IPS-18a (cell line): ENCODE data around the gene OR1I1.

Experiments used
- H3K27ac ChIP-seq: one replicate; pipeline ENCODE4 v1.5.1; 2013; ENCODE audit warnings: low read length
- H3K27me3 ChIP-seq: one replicate; pipeline ENCODE4 v1.6.1; 2013; ENCODE audit warnings: mild to moderate bottlenecking, low read length; ENCODE audit not compliant: control insufficient read depth, insufficient read depth
- H3K36me3 ChIP-seq: one replicate; pipeline ENCODE4 v1.6.1; 2013; ENCODE audit warnings: low read depth, low read length; ENCODE audit not compliant: control insufficient read depth
- H3K4me1 ChIP-seq: one replicate; pipeline ENCODE4 v1.6.1; 2013; ENCODE audit warnings: low read depth, low read length; ENCODE audit not compliant: control insufficient read depth
- H3K4me3 ChIP-seq: one replicate; pipeline ENCODE4 v1.5.1; 2013; ENCODE audit warnings: low read length
- H3K9ac ChIP-seq: one replicate; pipeline ENCODE4 v1.6.1; 2013; ENCODE audit warnings: mild to moderate bottlenecking, low read length, moderate library complexity
- H3K9me3 ChIP-seq: one replicate; pipeline ENCODE4 v1.6.1; 2013; ENCODE audit warnings: low read depth, low read length; ENCODE audit not compliant: control insufficient read depth

OR1I1 gene

DNA sequence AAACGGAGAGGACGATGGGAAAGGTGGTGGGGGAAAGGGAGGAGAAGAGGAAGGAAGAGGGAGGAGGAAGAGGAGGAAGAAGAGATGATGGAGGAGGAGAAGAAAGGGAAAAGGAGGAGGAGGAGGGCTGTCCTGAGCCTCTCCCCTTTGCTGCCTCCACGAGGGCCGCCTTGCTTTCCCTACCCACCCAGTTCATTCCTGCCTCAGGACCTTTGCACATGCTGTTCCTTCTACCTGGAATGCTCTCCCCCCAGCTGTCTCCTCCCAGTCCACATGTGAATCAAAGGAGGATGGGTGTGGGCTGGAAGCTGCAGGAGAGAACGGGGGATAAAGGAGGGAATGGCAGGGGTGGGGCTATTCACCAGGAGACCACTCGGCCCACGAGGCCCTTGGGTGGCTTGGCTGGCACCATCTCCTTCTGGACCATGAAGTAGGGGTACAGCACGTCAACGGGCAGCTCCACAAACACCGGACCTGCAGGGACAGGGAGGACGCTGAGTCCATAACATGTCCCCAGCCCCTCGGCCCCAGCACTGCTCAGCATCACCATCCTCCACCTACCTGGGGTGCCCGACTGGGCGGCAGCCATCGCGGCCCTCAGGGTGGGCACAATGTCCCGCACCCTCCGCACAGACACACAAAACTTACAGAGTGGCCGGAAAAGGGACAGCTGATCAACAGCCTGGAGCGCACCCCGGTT is 40.5 kb downstream of the OR1I1 start:
- peaks cover 26% of the 10 kb centered on the region for H3K36me3 ChIP-seq
- H3K4me3 ChIP-seq: no peak overlapping the region
- no peaks in the 10 kb centered on the region for H3K9me3 ChIP-seq
- H3K27me3 ChIP-seq: no peaks in the 10 kb centered on the region
- no peaks in the 10 kb centered on the region for H3K4me1 ChIP-seq
- H3K9ac ChIP-seq: no peak overlapping the region
- no peak overlapping the region for H3K27ac ChIP-seq

DNA sequence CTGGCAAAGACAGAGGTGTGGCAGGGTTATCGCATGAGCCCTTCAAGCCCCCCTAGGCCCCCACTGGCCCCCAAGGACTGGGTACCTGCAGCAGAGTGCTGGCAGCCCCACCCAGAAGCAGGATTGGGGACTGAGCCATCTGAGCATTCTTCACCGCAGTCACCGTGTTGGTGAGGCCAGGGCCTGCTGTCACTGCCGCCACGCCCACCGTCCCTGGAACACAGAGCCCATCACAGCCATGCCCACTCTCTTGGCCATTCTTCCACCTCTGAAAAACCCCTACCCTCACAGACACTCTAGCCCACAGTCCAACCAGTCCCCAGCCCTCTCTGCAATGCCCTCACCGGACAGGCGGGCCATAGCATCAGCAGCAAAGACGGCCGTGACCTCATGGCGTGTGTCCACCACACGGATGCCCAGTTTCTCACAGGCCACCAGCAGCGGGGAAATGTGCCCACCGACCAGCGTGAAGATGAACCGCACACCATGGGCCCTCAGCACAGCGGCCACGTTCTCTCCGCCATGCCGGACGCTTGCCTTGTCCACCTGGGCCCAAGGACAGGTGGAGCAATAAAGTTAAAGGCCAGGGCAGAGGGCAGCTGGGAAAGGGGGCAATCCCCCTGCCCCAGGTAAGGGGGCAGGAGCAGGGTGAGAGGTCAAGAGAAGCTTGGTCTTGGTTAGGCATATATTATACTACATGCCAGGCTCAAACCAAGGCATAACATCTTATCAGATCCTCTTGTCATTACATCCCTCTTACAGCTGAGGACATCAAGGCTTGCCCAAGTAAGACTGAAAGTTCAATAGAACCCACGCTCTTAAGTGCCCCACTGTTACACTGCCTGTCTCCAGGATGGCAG is 41.2 kb downstream of the OR1I1 start:
- Histone ChIP-seq H3K27ac (no peak overlapping the region), H3K9ac (no peak overlapping the region), H3K36me3 (peaks cover 19% of the 10 kb centered on the region)

DNA sequence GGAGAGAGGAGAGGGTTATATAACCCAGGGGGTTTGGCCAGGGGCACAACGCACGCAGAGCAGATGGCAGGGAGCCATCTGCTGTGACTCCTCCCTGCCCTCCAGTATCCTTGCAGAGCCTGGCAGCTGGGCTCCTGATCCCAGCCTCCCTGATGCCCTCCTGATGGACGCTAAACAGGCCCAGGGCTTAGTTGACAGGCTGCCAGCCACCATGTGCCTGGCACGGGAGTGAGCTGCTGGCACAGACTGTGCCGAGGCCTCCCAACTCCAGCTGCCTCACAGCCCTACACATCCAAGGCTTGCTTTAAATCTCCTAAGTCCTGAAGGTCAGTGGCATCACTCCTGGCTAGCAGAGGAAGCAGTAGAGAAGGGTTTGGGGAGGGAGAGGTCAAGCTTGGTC is 41.9 kb downstream of the OR1I1 start:
- Histone ChIP-seq H3K36me3 (peaks cover 12% of the 10 kb centered on the region), H3K9me3 (no peaks in the 10 kb centered on the region), H3K27me3 (no peaks in the 10 kb centered on the region), H3K4me3 (peak overlapping the region; percentile 83), H3K4me1 (no peaks in the 10 kb centered on the region), H3K27ac (no peak overlapping the region), H3K9ac (no peak overlapping the region)

More for the DNA sequence above, 41.2 kb downstream of the OR1I1 start:
- H3K9me3 ChIP-seq: no peaks in the 10 kb centered on the region
- no peaks in the 10 kb centered on the region for H3K27me3 ChIP-seq
- H3K4me3 ChIP-seq: no peak overlapping the region
- no peaks in the 10 kb centered on the region for H3K4me1 ChIP-seq

DNA sequence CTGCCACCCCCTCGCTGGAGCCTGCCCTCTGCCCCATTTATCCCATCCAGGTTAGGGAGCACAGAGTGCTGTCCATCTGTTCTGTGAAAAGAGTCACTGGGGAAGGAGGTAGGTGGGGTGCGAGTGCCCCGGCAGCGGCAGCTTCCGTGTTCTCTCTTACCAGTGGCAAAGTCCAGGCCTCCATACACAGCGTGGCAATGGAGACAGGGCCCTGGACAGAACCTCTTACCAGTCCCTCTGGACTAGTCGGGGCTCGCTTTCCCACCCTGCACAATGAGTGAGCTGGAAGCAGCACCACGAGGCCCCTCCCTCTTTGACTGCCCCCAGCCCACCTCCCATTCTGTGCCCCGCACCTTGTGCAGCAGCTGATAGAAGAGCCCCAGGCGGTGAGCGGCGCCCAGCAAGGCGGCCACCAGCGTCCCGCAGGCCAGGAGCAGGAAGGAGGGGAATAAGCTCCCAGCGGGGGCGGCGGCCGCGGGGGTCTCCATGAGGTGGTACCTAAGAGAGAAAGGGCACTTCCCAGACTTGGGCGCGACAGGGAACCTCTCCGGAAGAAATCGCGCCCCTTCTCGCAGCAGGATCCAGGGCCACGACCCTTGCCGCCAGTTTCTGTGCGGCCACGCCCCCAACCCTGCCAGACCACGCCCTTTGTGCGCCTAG is 42.7 kb downstream of the OR1I1 start:
- Histone ChIP-seq H3K36me3 (peaks cover 9% of the 10 kb centered on the region), H3K9ac (peak overlapping the region; percentile 71), H3K4me3 (peak overlapping the region; percentile 83), H3K4me1 (no peaks in the 10 kb centered on the region), H3K27ac (peak overlapping the region; percentile 73), H3K27me3 (no peaks in the 10 kb centered on the region), H3K9me3 (no peaks in the 10 kb centered on the region)

DNA sequence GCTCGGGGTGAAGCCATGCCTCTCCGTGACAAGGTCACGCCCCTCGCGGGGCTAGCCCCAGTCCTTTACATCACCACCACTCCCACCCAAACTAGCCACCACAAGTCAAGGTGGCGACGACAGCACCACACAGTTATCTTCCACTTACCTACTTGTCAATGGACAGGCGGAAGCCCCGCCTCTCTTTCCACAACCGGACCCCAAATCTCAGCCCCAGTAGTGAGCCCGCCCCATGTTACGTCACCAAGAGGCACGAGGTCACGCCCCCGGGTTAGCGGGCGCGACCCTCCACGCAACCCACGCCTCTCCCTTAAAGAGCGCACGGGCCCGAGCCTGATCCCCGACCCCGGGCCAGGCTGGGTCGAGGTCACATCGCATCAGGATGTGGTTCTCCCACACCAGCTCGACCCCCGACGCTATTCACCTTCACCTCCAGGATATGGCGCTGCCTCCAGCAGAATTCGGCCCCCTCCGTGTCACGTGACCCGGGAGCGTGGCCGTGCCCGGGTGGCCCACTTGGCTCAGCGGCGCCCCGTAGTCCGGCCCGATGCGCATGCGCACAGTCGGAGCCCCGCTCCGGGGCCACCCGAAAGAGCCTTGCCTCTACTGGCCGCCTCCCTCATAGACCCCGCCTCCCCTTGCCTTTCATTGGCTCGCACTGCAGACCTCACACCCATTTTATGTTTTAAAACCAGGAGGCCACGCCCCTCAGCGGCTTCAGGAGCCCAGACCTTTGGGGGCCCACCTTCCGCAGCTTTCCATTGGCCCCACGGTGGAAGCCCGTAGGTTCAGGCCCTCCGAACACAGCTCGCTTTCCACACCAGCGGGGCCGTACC is 43.4 kb downstream of the OR1I1 start:
- no peaks in the 10 kb centered on the region for H3K9me3 ChIP-seq

DNA sequence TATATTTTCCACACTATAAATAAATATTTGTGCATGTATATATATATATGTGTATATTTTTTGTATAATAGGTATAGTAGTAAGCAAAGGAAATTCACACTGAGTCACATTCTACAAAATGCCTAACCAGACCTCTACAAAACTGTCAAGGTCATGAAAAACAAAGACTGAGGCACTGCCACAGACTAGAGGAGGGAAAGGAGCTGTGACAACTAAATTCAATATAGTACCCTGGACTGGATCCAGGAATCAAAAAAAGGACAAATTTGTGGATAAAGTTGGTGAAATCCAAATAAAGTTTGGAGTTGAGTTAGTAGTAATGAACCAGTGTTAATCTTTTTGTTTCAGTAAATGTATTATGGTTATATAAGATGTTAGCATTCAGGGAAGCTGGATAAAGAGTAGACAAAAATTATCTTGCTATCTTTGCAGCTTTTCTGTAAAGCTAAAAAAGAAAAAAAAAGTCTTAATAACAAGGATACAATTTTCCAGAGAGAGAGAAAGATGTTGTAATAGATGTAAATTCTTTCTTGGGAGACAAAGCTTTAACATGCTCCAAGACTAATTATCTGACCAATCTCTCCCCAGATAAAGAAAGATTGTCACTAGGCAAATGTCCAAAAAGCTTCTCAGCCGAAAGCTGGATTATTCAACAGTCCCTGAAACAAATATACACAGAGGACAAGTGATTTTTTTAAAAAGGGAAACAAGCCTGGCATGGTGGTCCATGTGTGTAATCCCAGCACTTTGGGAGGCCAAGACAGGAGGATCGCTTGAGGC is 44.3 kb downstream of the OR1I1 start:
- H3K4me3 ChIP-seq: peak overlapping the region; percentile 20
- H3K27me3 ChIP-seq: no peaks in the 10 kb centered on the region
- no peaks in the 10 kb centered on the region for H3K9me3 ChIP-seq
- no peak overlapping the region for H3K9ac ChIP-seq
- H3K27ac ChIP-seq: no peak overlapping the region
- H3K36me3 ChIP-seq: peaks cover 9% of the 10 kb centered on the region
- H3K4me1 ChIP-seq: no peaks in the 10 kb centered on the region

More for the DNA sequence above, 43.4 kb downstream of the OR1I1 start:
- peak overlapping the region; percentile 71 for H3K9ac ChIP-seq
- H3K4me3 ChIP-seq: peak overlapping the region; percentile 83
- H3K4me1 ChIP-seq: no peaks in the 10 kb centered on the region
- H3K27me3 ChIP-seq: no peaks in the 10 kb centered on the region
- peaks cover 9% of the 10 kb centered on the region for H3K36me3 ChIP-seq
- H3K27ac ChIP-seq: peak overlapping the region; percentile 73

DNA sequence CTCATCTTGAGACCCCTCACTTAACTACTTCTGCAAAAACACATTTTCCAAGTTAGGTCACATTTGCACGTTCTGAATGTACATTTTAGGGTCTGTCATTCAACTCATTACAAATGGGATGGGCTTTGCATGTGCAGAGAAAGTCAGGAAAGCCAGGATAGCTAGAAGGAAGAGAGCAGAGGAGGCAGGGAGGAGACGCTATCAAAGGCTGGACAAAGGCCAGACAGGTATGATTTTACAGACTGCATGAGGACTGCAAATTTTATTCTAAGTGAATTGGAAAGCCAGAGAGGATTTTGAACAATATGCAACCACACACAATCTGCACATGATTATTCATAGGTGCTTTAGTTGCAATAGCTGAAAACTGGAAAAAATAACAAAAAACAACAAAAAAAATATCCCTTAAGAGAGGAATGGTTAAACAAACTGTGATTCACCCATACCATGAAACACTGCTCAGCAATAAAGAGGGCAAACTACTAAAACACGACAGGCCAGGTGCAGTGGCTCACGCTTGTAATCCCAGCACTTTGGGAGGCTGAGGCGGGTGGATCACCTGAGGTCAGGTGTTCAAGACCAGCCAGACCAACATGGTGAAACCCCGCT is 46.3 kb downstream of the OR1I1 start:
- Histone ChIP-seq H3K9ac (no peak overlapping the region), H3K36me3 (peaks cover 5% of the 10 kb centered on the region), H3K4me1 (no peaks in the 10 kb centered on the region), H3K9me3 (no peaks in the 10 kb centered on the region), H3K4me3 (no peak overlapping the region), H3K27me3 (no peaks in the 10 kb centered on the region), H3K27ac (no peak overlapping the region)

DNA sequence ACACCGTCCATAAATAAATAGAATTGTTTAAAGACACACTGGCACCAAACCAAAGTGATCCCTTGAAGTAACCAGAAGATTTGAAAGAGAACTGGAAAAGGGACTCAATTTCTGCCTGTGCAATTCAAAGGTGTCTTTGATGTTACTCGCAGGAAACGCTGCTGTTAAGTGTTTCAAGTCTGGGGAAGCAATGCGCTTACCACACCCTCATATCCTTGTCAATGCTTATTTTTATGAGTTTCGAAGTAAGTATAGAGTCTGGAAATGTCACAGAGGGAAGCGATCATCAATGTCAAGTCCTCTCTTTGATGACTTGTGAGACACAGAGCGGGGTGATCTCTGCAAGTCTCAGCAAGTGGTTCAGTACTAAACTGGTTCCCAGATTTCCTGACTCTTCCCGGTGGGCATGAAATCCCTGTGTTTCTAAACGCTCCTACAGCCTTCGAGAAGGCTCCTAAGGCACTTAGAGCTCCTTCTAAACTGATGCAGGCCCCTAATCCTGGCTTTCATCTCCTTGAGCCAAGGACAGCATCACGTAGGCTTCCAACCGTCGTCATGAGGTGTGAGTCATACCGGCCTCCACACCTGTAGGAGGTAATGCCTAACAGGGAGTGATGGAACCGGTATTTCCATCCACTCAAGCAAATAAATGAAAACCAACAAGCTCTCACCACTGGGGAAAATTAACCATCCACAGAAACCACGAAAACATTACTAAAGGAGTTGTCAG is 48.0 kb downstream of the OR1I1 start:
- H3K27ac ChIP-seq: no peak overlapping the region

DNA sequence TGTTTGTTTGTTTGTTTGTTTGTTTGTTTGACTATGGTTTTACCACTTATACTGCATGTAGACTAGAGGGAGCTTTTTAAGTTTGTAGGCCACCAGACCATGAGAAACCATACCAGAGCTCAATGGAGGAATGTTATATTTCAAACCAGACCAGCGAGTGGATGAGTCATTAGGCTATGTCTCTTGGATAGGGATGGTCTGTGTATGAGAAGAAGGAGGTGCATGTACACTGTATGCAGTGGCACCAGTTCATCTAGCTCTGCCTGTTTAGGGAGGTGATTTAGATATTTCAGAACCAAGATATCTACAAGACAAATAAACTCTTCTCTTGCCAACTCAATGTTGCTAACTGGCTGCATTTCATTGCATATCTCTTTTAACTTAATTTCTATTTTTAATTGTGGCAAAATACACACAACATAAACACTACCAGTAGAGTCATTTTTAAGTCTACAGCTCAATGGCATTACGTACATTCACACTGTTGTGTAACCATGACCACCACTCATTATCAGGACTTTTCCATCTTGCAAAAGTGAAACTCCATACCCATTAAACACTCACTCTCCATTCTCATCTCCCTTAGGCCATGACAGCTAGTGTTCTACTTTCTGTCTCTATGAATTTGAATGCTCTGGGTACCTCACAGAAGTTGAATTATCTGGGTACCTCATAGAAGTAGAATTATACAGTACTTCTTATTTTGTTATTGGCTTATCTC is 54.4 kb downstream of the OR1I1 start:
- H3K9ac ChIP-seq: no peak overlapping the region
- H3K27me3 ChIP-seq: no peaks in the 10 kb centered on the region
- no peaks in the 10 kb centered on the region for H3K9me3 ChIP-seq
- H3K36me3 ChIP-seq: no peaks in the 10 kb centered on the region
- no peak overlapping the region for H3K27ac ChIP-seq
- no peak overlapping the region for H3K4me3 ChIP-seq
- H3K4me1 ChIP-seq: no peaks in the 10 kb centered on the region

More for the DNA sequence above, 48.0 kb downstream of the OR1I1 start:
- H3K9me3 ChIP-seq: no peaks in the 10 kb centered on the region
- no peaks in the 10 kb centered on the region for H3K4me1 ChIP-seq
- H3K36me3 ChIP-seq: no peaks in the 10 kb centered on the region
- H3K4me3 ChIP-seq: no peak overlapping the region
- no peaks in the 10 kb centered on the region for H3K27me3 ChIP-seq
- no peak overlapping the region for H3K9ac ChIP-seq
